HepG2 (cell line): Measurements from ENCODE around the gene RPS25. TPM values are rescaled to one million over a fixed set of nuclear protein-coding genes. Genes with fewer than 3 reads are reported as not detected.

ENCODE experiments used
- EP300 ChIP-seq, 3 experiments: sonication (generic) in 1 of 3; formaldehyde crosslinking in 1 of 3; IDR thresholded peaks; 2 replicates each; pipeline versions ENCODE4 v1.5.1 to v1.6.1; 2011 to 2020; ENCODE audit warnings: low read depth in 2 of 3, low read length in 2 of 3, borderline replicate concordance in 1 of 3, improper control_type of control experiment in 1 of 3, mild to moderate bottlenecking in 1 of 3, missing genetic modification reagents in 1 of 3, moderate library complexity in 1 of 3
- LCORL ChIP-seq, 2 experiments: fragments of 450-650 bp in 1 of 2; sonication (generic) in 1 of 2; formaldehyde crosslinking in 1 of 2; IDR thresholded peaks; 2 replicates each; pipeline versions ENCODE4 v1.5.0 to v1.6.1; 2017 to 2020; ENCODE audit warnings: antibody characterized with exemption in 1 of 2, missing genetic modification reagents in 1 of 2
- MTA3 ChIP-seq: sonication (generic); formaldehyde crosslinking; IDR thresholded peaks from 2 replicates; pipeline ENCODE4 v1.4.0; 2020; ENCODE audit warnings: missing genetic modification reagents
- ZNF251 ChIP-seq: sonication (generic); formaldehyde crosslinking; IDR thresholded peaks from 2 replicates; pipeline ENCODE4 v1.9.0; 2021; ENCODE audit warnings: mild to moderate bottlenecking, missing genetic modification reagents
- ZNF430 ChIP-seq: sonication (generic); formaldehyde crosslinking; IDR thresholded peaks from 2 replicates; pipeline ENCODE4 v1.9.0; 2021; ENCODE audit warnings: mild to moderate bottlenecking, missing genetic modification reagents
- ZNF746 ChIP-seq: sonication (generic); formaldehyde crosslinking; IDR thresholded peaks from 2 replicates; pipeline ENCODE4 v1.8.0; 2022; ENCODE audit warnings: mild to moderate bottlenecking, missing genetic modification reagents
- ZSCAN22 ChIP-seq: sonication (generic); formaldehyde crosslinking; IDR thresholded peaks from 2 replicates; pipeline ENCODE4 v1.4.0; 2020; ENCODE audit warnings: mild to moderate bottlenecking, missing genetic modification reagents
- polyA plus RNA-seq, 8 experiments: library from polyadenylated mRNA; depleted of rRNA in 3 of 8; stranded (reverse) in 7 of 8; unstranded in 1 of 8; fragments of >200 nt; fragmentation: Illumina TruSeq in 4 of 8; extraction: Trizol in 4 of 8; gene quantifications; 2 replicates each; pipeline versions ENCODE4 v1.2.1 to v1.2.3, GENCODE V29; 2011 to 2016; ENCODE audit warnings: low read depth in 4 of 8, missing spikeins in 1 of 8, mixed read lengths in 1 of 8; ENCODE audit not compliant: insufficient read depth in 1 of 8
- total RNA-seq, 5 experiments: library from RNA; depleted of rRNA; stranded (reverse); fragments of >200 nt; fragmentation: Illumina TruSeq; extraction: Trizol; gene quantifications; 2 replicates each; pipeline ENCODE4 v1.2.3, GENCODE V29; 2016; ENCODE audit warnings: low read depth in 1 of 5
- TF ChIP-seq, protein P1 (sequence below): sonication (generic); formaldehyde crosslinking; conservative IDR thresholded peaks from 2 replicates; pipeline ENCODE4 v1.5.0; 2020; ENCODE audit warnings: missing genetic modification reagents
- TF ChIP-seq, protein P2 (sequence below): sonication (generic); formaldehyde crosslinking; IDR thresholded peaks from 2 replicates; pipeline ENCODE4 v1.5.0; 2020; ENCODE audit warnings: mild to moderate bottlenecking, missing genetic modification reagents, borderline replicate concordance

Gene RPS25
- total and polyA plus RNA-seq, 2 of the 13 experiments (the other 11 are each of a cell fraction or from before 2014, with no cell fraction given): 839 to 1,415 TPM

- TF ChIP-seq ZNF251 (CRISPR knock-in tag) (peak; percentile 53; the same call in 1 of the 2 replicates), ZNF430 (CRISPR knock-in tag) (0 out of 2 replicates have a peak, but pooled peaks have one; percentile 10), LCORL (IDR thresholded peaks at IDR 0.05) (no peak), LCORL (CRISPR knock-in tag; IDR thresholded peaks at IDR 0.05) (0 out of 2 replicates have a peak, but pooled peaks have one; percentile 31), ZSCAN22 (CRISPR knock-in tag) (peak; percentile 92), MTA3 (CRISPR knock-in tag) (no peak), ZNF746 (CRISPR knock-in tag) (peak; percentile 32; the same call in 1 of the 2 replicates), EP300 (IDR thresholded peaks at IDR 0.05; ENCODE audit: low read depth in 2 of 2, low read length in 2 of 2) (peak in 1 of 2 experiments; percentile 13; a peak in 1 of 4 replicates), EP300 (CRISPR knock-in tag; IDR thresholded peaks at IDR 0.05; ENCODE audit: borderline replicate concordance) (no peak)
- TF ChIP-seq, protein P1, sequence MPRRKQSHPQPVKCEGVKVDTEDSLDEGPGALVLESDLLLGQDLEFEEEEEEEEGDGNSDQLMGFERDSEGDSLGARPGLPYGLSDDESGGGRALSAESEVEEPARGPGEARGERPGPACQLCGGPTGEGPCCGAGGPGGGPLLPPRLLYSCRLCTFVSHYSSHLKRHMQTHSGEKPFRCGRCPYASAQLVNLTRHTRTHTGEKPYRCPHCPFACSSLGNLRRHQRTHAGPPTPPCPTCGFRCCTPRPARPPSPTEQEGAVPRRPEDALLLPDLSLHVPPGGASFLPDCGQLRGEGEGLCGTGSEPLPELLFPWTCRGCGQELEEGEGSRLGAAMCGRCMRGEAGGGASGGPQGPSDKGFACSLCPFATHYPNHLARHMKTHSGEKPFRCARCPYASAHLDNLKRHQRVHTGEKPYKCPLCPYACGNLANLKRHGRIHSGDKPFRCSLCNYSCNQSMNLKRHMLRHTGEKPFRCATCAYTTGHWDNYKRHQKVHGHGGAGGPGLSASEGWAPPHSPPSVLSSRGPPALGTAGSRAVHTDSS (CRISPR knock-in tag): no peak
- TF ChIP-seq, protein P2, sequence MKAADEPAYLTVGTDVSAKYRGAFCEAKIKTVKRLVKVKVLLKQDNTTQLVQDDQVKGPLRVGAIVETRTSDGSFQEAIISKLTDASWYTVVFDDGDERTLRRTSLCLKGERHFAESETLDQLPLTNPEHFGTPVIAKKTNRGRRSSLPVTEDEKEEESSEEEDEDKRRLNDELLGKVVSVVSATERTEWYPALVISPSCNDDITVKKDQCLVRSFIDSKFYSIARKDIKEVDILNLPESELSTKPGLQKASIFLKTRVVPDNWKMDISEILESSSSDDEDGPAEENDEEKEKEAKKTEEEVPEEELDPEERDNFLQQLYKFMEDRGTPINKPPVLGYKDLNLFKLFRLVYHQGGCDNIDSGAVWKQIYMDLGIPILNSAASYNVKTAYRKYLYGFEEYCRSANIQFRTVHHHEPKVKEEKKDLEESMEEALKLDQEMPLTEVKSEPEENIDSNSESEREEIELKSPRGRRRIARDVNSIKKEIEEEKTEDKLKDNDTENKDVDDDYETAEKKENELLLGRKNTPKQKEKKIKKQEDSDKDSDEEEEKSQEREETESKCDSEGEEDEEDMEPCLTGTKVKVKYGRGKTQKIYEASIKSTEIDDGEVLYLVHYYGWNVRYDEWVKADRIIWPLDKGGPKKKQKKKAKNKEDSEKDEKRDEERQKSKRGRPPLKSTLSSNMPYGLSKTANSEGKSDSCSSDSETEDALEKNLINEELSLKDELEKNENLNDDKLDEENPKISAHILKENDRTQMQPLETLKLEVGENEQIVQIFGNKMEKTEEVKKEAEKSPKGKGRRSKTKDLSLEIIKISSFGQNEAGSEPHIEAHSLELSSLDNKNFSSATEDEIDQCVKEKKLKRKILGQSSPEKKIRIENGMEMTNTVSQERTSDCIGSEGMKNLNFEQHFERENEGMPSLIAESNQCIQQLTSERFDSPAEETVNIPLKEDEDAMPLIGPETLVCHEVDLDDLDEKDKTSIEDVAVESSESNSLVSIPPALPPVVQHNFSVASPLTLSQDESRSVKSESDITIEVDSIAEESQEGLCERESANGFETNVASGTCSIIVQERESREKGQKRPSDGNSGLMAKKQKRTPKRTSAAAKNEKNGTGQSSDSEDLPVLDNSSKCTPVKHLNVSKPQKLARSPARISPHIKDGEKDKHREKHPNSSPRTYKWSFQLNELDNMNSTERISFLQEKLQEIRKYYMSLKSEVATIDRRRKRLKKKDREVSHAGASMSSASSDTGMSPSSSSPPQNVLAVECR (CRISPR knock-in tag): peak; percentile 42
These were observed 8.0 kb upstream of the RPS25 start (continued) for GRCh38 chr11:119025978-119026766.
